Measurements from ENCODE around the gene COL4A1.

COL4A1 gene

DNA sequence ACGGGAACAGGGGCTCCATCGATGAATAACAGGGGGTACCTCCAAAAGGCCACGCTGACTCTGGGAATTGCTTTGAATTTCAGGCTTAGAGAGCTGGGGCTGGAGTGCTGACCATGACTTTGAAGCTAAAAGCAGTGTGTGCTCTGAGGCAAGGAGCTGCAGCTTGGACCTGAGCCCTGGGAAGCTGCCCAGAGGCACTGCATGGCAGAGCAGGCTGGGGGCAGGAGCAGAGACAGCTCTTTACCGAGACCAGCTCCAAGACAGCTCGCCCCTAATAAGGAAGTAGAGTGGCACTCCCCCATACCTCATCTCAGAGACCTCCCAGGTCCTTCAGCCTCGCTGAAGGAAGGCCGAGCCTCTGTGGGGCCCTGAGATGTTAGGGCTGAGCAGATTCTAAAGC, 200.2 kb downstream of the COL4A1 start:
- DNase-seq, result no peak

DNA sequence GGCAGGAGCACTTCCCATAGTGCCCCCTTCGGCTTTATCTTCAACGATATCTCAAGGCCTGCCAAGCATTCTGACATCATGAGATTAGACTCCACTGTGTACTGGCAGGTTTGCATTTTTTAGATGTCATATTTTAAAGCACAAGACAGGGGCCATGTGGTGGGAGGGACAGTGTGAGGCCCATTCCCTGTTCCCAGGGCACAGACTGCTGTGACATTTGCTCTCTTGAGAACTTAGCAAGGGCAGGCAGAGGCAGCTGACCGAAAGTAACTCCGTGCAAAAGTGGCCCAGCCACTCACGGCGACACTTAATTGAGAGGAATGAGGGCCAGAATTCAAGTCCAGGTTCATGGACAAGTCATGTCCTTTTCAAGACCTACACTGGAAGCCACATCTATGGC, 201.8 kb downstream of the COL4A1 start:
- DNase-seq, result no peak

GRCh38 chr13:110103534-110103933, 203.4 kb downstream of the COL4A1 start:
- no peak for DNase-seq

DNA sequence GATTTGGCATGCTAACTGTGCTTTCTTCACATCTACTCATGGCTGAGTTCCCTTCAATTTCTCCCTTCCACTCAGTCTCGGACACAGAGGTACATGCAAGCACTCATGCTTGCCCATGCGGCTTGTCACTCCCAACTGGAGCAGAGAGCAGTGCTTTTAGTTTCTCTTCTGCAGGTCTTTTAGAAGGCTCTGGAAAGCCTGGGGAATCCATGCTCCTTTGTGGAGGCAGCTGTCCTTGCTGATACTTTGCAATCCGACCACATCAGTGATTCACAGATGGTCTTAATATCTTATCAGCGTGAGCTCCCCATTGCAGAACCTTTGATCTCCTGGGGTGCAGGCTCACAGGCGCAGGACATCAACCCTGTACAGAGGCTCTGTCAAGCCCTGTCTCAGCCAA, 203.9 kb downstream of the COL4A1 start:
- no peak for DNase-seq

DNA sequence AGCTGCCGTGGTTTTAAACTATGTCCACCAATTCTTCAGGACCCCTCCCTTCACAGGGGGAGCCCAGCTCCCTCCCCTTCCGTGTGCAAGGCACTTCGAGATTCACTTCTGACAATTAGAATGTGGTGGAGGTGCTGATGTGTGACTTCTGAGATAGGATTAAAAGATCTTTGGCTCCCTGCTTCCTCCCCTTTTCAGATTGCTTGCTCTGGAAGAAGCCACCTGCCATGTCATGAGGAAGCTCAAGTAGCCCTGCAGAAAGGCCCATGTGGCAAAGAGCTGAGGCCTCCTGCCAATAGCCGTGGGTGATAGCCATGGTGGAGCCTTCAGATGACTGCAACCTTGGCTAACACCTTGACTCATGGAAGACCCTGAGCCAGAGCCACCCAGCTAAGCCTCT, 204.9 kb downstream of the COL4A1 start:
- DNase-seq, result no peak

GRCh38 chr13:110099922-110100321, 207.0 kb downstream of the COL4A1 start:
- DNase-seq, result no peak

All from SHP77 treated with DMSO at 0.1 percent for 48 hours (cell line).